HG03469 (cell line): ENCODE results near the gene RALY.
"Not testable (repeated sequence)": the region's sequence is repeated elsewhere in the genome, so short reads cannot be mapped to it uniquely, and the experiment has no call there.

Experiments
- ATAC-seq: cut with Tn5 transposase; IDR thresholded peaks from one replicate; pipeline ENCODE4 v1.9.1; 2021; ENCODE audit warnings: mild to moderate bottlenecking, moderate library complexity, moderate number of reproducible peaks; ENCODE audit not compliant: unreplicated experiment

Gene RALY

DNA sequence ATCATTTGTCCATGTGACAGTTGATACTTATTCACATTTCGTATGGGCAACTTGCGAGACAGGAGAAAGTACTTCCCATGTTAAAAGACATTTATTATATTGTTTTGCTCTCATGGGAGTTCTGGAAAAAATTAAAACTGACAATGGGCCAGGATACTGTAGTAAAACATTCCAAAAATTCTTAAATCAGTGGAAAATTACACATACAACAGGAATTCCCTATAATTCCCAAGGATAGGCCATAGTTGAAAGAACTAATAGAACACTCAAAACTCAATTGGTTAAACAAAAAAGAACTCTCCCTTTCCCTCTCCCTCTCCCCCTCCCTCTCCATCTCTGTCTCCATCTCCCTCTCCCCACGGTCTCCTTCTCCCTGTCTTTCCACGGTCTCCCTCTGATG is 137.8 kb downstream of the RALY start:
- ATAC-seq: no peak

DNA sequence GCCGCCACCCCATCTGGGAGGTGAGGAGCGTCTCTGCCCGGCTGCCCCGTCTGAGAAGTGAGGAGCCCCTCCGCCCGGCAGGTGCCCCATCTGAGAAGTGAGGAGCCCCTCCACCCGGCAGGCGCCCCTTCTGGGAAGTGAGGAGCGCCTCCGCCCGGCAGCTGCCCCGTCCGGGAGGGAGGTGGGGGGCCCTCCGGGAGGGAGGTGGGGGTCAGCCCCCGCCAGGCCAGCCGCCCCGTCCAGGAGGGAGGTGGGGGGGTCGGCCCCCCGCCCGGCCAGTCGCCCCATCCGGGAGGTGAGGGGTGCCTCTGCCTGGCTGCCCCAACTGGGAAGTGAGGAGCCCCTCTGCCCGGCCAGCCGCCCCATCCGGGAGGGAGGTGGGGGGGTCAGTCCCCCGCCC is 138.8 kb downstream of the RALY start:
- not testable (repeated sequence) for ATAC-seq

GRCh38 chr20:34132943-34133342 is 139.2 kb downstream of the RALY start:
- ATAC-seq: not testable (repeated sequence)

GRCh38 chr20:34133365-34133860 is 139.7 kb downstream of the RALY start:
- ATAC-seq: not testable (repeated sequence)
